ENCODE results near the gene MAPK8IP1. TPM values are rescaled to one million over a fixed set of nuclear protein-coding genes. Genes with fewer than 3 reads are reported as not detected.

The MAPK8IP1 gene
- polyA plus RNA-seq, 2 of the 4 experiments (the other 2 are of a cell fraction), result 2.6 to 5.8 TPM

DNA sequence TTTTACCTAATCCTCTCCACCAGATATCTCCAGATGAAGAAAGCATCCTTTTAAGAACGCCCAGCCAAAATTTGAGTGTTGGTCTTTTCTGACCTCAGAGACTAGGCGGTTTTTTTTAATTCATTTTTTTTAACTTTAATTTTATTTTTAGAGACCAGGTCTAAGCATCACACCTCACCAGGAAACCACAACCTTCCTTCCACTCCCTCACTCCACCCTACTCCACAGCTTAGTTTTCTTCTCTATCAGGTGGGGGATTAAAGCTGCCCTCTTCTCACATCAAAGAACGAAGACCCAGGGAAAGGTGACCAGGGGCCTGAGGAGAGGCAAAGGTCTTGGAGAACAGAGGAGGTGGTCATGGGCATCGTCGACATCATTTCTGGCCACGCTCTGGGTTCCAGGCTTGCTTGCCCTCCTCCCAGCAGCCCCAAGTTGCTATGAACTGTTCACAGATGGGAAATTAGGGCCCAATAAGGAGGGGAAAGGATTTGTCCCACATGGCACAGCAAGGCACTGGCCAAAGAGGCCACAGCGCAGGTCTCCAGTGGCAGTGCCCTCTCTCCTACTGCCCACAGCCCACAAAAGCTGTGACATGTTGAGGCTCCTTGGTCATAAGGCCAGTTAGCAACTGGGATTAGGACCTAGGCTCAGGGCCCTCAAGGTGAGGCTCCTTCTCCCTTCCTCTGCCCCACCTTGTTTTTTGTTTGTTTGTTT is 33.7 kb downstream of the MAPK8IP1 start:
- Histone ChIP-seq H3K4me3 (peak overlapping the region; percentile 81; the same call in 1 of the 3 replicates), H3K9me3 (no peaks in the 10 kb centered on the region), H3K4me1 (peaks cover 13% of the 10 kb centered on the region; the same call in 2 of the 3 replicates), H3K27ac (peak overlapping the region in 1 of 2 experiments; percentile 96; a peak in 2 of 6 replicates), H3K4me2 (peak overlapping the region; percentile 86)
- CTCF ChIA-PET, result interaction anchor here (2.7 to 3.6 kb wide), 2 partner anchors 9 to 46 kb away, joined by 9 to 12 read pairs; no protein-coding TSS in a partner anchor
- TF ChIP-seq GATA3 (IDR thresholded peaks at IDR 0.05; ENCODE audit: borderline replicate concordance) (no peak), HDAC2 (IDR thresholded peaks at IDR 0.05) (no peak), JUN (IDR thresholded peaks at IDR 0.05) (no peak), TFCP2L1 (CRISPR knock-in tag; IDR thresholded peaks at IDR 0.05) (no peak), ZC3H11A (IDR thresholded peaks at IDR 0.05) (no peak), KDM1A (IDR thresholded peaks at IDR 0.05; ENCODE audit: low read depth) (no peak), RFX5 (IDR thresholded peaks at IDR 0.05) (no peak), RAD21 (conservative IDR thresholded peaks at IDR 0.05 in 1 of 2, IDR thresholded peaks at IDR 0.05 in 1 of 2) (no peak), JUNB (IDR thresholded peaks at IDR 0.05) (no peak), CBX8 (IDR thresholded peaks at IDR 0.05) (no peak)
- TF ChIP-seq, protein P1, sequence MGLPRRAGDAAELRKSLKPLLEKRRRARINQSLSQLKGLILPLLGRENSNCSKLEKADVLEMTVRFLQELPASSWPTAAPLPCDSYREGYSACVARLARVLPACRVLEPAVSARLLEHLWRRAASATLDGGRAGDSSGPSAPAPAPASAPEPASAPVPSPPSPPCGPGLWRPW (IDR thresholded peaks at IDR 0.05), result no peak
- TF ChIP-seq, protein P2, sequence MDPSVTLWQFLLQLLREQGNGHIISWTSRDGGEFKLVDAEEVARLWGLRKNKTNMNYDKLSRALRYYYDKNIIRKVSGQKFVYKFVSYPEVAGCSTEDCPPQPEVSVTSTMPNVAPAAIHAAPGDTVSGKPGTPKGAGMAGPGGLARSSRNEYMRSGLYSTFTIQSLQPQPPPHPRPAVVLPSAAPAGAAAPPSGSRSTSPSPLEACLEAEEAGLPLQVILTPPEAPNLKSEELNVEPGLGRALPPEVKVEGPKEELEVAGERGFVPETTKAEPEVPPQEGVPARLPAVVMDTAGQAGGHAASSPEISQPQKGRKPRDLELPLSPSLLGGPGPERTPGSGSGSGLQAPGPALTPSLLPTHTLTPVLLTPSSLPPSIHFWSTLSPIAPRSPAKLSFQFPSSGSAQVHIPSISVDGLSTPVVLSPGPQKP (IDR thresholded peaks at IDR 0.05; ENCODE audit: low read depth, low read length), result no peak
- DNase-seq (ENCODE audit: low read depth in 1 of 2, low spot score in 1 of 2) (no peak), FAIRE-seq (no peak), ATAC-seq (no peak)
- 47% methylated on average over 7 of the region's 7 CpGs for WGBS (ENCODE audit: missing lambda C conversion rate)
- POLR2A ChIA-PET, result no interaction called here

DNA sequence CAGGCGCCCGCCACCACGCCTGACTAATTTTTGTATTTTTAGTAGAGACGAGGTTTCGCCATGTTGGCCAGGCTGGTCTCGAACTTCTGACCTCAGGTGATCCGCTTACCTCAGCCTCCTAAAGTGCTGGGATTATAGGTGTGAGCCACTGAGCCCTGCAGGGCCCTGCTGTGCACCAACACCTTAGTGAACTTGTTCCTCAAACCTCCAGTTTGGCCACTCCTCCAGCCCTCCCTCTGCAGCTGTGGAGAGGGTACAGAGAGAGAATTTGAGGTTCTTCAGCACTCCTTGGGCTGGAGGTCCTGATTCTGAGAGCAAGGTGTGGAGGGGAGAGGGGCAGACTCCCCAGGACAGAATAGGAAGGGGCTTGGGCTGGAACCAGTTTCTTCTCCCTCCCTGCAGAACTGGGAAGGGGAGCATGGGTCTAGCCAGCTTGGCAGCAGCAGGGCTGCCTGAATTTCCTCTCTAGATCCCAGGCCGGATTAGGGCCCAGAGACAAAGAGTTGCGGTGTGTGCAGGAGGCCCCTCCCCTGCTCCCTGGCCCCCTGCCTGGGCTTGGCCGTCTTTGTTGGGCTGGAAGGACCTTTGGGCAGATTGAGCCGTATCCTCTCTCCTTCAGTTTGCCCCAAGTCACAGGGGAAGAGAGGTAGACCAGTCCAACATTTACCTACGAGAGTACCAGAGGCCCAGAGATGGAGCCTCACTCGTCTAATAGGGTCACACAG is 34.5 kb downstream of the MAPK8IP1 start:
- CTCF ChIA-PET, result interaction anchor here (0.6 to 3.6 kb wide), 2 partner anchors 45 to 1413 kb away, joined by 3 to 12 read pairs; no protein-coding TSS in a partner anchor
- Histone ChIP-seq H3K4me2 (no peak overlapping the region), H3K4me3 (no peak overlapping the region), H3K4me1 (peaks cover 13% of the 10 kb centered on the region; the same call in 2 of the 3 replicates), H3K9me3 (no peaks in the 10 kb centered on the region), H3K27ac (no peak overlapping the region)
- DNase-seq (ENCODE audit: low read depth in 1 of 2, low spot score in 1 of 2) (no peak), ATAC-seq (no peak), FAIRE-seq (no peak)
- TF ChIP-seq, protein P1 (IDR thresholded peaks at IDR 0.05), result no peak
- 74% methylated on average over 12 of the region's 13 CpGs for WGBS (ENCODE audit: missing lambda C conversion rate)
- POLR2A ChIA-PET, result no interaction called here

DNA sequence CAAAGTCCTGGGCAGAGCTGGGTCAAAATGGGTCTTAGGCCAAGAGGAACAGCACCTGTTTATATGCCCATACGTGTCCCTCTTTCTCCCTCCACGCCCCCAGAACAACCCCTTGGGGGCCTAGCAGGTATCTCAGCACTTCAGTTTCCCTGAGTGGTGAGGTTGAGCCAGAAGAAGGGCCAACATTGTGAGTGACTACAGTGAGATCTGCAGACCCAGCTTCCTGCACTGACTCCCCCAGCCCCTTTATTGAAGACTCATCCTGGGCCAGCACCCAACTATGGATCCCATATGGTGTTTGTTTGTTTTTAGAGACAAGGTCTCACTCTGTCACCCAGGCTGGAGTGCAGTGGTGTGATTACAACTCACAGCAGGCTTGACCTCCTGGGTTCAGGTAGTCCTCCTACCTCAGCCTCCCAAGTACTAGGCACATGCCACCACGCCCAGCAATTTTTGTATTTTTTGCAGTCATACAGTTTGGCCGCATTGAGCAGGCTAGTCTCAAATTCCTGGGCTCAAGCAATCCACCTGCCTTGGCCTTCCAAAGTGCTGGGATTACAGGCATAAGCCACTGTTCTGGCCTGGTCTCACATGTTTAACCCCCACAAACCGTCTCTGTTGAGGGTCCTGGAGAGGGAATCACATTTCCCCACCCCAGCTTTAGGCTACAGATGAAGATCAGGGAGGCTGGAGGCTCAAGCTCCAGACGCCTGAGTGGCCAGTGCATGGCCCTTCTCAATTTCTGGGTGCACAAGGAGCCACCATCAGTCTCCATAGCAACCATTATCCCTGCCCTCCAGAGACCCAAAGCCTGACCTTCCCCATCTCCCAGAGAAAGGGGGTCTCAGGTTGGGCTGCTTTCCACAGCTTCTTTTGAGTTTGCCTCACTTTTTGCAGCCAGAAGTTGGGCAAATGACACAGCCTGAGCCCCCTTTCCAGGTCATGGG is 35.4 kb downstream of the MAPK8IP1 start:
- H3K4me3 ChIP-seq, result no peak overlapping the region
- DNase-seq (ENCODE audit: low read depth in 1 of 2, low spot score in 1 of 2), result no peak
- WGBS (ENCODE audit: missing lambda C conversion rate), result 83% methylated on average over 5 of the region's 6 CpGs
- peaks cover 13% of the 10 kb centered on the region; the same call in 2 of the 3 replicates for H3K4me1 ChIP-seq
- FAIRE-seq, result no peak
- no peak for ATAC-seq
- ChIA-PET CTCF (interaction anchor here (0.6 to 3.6 kb wide), 4 partner anchors 44 to 1413 kb away, joined by 3 to 12 read pairs (median 6); no protein-coding TSS in a partner anchor), POLR2A (interaction anchor here (0.6 kb wide), 1 partner anchor 15 kb away, joined by 3 read pairs; no protein-coding TSS in a partner anchor)
- H3K9me3 ChIP-seq, result no peaks in the 10 kb centered on the region
- no peak overlapping the region for H3K27ac ChIP-seq
- H3K4me2 ChIP-seq, result no peak overlapping the region
- TF ChIP-seq SREBF2 (IDR thresholded peaks at IDR 0.05), result no peak
- no peak for TF ChIP-seq EP300 (IDR thresholded peaks at IDR 0.05)
- TF ChIP-seq ESRRA (IDR thresholded peaks at IDR 0.05; ENCODE audit: borderline replicate concordance, low read length), result no peak
- TF ChIP-seq FOSL2 (IDR thresholded peaks at IDR 0.05), result no peak
- TF ChIP-seq FOSL2 (CRISPR knock-in tag; IDR thresholded peaks at IDR 0.05), result no peak
- TF ChIP-seq, protein P3, sequence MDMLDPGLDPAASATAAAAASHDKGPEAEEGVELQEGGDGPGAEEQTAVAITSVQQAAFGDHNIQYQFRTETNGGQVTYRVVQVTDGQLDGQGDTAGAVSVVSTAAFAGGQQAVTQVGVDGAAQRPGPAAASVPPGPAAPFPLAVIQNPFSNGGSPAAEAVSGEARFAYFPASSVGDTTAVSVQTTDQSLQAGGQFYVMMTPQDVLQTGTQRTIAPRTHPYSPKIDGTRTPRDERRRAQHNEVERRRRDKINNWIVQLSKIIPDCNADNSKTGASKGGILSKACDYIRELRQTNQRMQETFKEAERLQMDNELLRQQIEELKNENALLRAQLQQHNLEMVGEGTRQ (IDR thresholded peaks at IDR 0.05), result no peak
- TF ChIP-seq, protein P4, sequence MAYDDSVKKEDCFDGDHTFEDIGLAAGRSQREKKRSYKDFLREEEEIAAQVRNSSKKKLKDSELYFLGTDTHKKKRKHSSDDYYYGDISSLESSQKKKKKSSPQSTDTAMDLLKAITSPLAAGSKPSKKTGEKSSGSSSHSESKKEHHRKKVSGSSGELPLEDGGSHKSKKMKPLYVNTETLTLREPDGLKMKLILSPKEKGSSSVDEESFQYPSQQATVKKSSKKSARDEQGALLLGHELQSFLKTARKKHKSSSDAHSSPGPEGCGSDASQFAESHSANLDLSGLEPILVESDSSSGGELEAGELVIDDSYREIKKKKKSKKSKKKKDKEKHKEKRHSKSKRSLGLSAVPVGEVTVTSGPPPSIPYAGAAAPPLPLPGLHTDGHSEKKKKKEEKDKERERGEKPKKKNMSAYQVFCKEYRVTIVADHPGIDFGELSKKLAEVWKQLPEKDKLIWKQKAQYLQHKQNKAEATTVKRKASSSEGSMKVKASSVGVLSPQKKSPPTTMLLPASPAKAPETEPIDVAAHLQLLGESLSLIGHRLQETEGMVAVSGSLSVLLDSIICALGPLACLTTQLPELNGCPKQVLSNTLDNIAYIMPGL (CRISPR knock-in tag; IDR thresholded peaks at IDR 0.05; ENCODE audit: borderline replicate concordance), result no peak
- no peak for TF ChIP-seq MYC (IDR thresholded peaks at IDR 0.05; ENCODE audit: borderline replicate concordance, low read length)
- TF ChIP-seq, protein P5, sequence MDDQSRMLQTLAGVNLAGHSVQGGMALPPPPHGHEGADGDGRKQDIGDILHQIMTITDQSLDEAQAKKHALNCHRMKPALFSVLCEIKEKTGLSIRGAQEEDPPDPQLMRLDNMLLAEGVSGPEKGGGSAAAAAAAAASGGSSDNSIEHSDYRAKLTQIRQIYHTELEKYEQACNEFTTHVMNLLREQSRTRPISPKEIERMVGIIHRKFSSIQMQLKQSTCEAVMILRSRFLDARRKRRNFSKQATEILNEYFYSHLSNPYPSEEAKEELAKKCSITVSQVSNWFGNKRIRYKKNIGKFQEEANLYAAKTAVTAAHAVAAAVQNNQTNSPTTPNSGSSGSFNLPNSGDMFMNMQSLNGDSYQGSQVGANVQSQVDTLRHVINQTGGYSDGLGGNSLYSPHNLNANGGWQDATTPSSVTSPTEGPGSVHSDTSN (IDR thresholded peaks at IDR 0.05), result no peak

Data from A549 (cell line).